HEK293 (cell line): ENCODE data around the gene MOK.

Experiments used
- CTCF ChIP-seq: fragments of 450-650 bp; formaldehyde crosslinking; IDR thresholded peaks from 2 replicates; pipeline ENCODE4 v1.5.1; 2016; ENCODE audit warnings: missing biosample characterization, missing genetic modification characterization
- ELK4 ChIP-seq: IDR thresholded peaks from 2 replicates; pipeline ENCODE4 v1.6.1; 2011; ENCODE audit warnings: mild to moderate bottlenecking, low read depth, low read length, borderline replicate concordance
- REPIN1 ChIP-seq: fragments of 450-650 bp; formaldehyde crosslinking; IDR thresholded peaks from 2 replicates; pipeline ENCODE4 v1.5.1; 2017; ENCODE audit warnings: missing biosample characterization, missing genetic modification characterization, low read depth
- REST ChIP-seq: fragments of 450-650 bp; formaldehyde crosslinking; IDR thresholded peaks from 2 replicates; pipeline ENCODE4 v1.5.1; 2016; ENCODE audit warnings: missing biosample characterization, missing genetic modification characterization
- WT1 ChIP-seq: fragments of 450-650 bp; formaldehyde crosslinking; IDR thresholded peaks from 2 replicates; pipeline ENCODE4 v1.5.1; 2016; ENCODE audit warnings: missing biosample characterization, missing genetic modification characterization
- ZBTB11 ChIP-seq: fragments of 450-650 bp; formaldehyde crosslinking; conservative IDR thresholded peaks from 2 replicates; pipeline ENCODE4 v1.5.1; 2016; ENCODE audit warnings: low read depth, missing biosample characterization, missing genetic modification characterization
- ZBTB6 ChIP-seq: fragments of 450-650 bp; formaldehyde crosslinking; IDR thresholded peaks from 2 replicates; pipeline ENCODE4 v1.5.1; 2017; ENCODE audit warnings: missing biosample characterization, missing genetic modification characterization
- ZFP3 ChIP-seq: fragments of 450-650 bp; formaldehyde crosslinking; IDR thresholded peaks from 2 replicates; pipeline ENCODE4 v1.5.1; 2016; ENCODE audit warnings: low read depth, missing biosample characterization, missing genetic modification characterization
- ZNF362 ChIP-seq: fragments of 450-650 bp; formaldehyde crosslinking; IDR thresholded peaks from 2 replicates; pipeline ENCODE4 v1.5.1; 2016; ENCODE audit warnings: missing biosample characterization, missing genetic modification characterization
- ZNF544 ChIP-seq: fragments of 450-650 bp; formaldehyde crosslinking; IDR thresholded peaks from 2 replicates; pipeline ENCODE4 v1.5.0; 2017; ENCODE audit warnings: missing biosample characterization, missing genetic modification characterization
- ZNF561 ChIP-seq: fragments of 450-650 bp; IDR thresholded peaks from 2 replicates; pipeline ENCODE4 v1.5.1; 2018; ENCODE audit warnings: missing biosample characterization, missing genetic modification characterization, borderline replicate concordance

GRCh38 chr14:102222751-102223150 lies 82.2 kb downstream of the MOK start:
- no peak for TF ChIP-seq ZBTB6 (tag by site-specific recombination)
- TF ChIP-seq CTCF (tag by site-specific recombination): no peak
- TF ChIP-seq WT1 (tag by site-specific recombination): no peak
- TF ChIP-seq ZBTB11: no peak
- TF ChIP-seq REPIN1 (tag by site-specific recombination): no peak
- no peak for TF ChIP-seq ELK4
- TF ChIP-seq ZNF362 (tag by site-specific recombination): no peak
- no peak for TF ChIP-seq ZNF561 (tag by site-specific recombination)
- TF ChIP-seq REST (tag by site-specific recombination): no peak
- TF ChIP-seq ZNF544: no peak
- no peak for TF ChIP-seq ZFP3
